HG03521 (cell line): ENCODE data around the gene CMKLR1.

Source experiments
- ATAC-seq: cut with Tn5 transposase; IDR thresholded peaks from one replicate; pipeline ENCODE4 v1.9.1; 2021; ENCODE audit warnings: mild to moderate bottlenecking, moderate library complexity; ENCODE audit not compliant: unreplicated experiment

Gene CMKLR1

DNA sequence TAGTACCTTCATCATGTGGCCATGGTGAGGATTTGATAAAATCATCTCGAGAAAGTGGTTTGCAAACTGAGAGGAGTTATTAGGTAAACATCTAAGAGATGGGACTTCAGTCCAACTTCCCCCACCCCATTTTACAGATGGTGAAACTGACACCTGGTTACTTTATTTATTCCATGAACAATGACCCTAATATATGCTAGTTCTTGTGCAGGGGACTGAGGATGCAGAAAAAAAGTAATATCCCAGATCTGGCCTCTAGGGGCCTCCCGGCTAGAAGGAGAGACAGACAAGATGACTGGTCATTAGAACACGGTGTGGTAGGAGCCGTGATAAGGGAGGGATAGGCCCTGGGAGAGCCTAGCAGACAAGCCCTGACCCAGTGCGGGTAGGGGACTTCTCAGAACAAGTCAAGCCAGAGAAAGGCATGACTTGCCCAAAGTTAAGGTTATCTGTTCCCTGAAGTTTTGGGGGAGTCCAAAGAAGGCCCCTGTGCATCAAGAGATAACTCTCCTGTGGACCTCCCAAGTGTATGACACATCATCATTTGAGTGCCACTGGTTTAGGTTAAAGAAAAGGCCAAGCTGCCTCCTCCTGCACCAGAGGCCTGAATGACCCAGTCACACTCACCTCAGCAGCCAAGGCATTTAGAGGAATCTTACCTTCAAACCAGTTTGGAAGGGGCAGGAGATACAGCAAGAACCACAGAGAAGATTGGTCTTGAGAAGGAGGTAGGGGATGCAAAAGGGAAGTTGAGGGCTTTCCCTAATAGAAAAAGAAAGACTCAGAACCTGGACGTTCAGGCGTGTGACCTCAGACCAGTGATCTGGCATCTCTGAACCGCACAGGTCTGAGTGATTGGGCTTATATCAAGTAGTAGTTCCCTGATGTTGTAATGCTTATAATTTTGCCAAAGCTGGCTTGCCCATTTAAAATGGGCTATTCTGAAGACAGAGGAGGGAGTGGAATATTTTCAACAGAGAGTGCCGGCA, 1.6 kb downstream of the CMKLR1 start:
- ATAC-seq: no peak

GRCh38 chr12:108335349-108336119, 3.6 kb downstream of the CMKLR1 start:
- peak; percentile 61 for ATAC-seq

- ATAC-seq: no peak
Measured at GRCh38 chr12:108333898-108334699, 5.0 kb downstream of the CMKLR1 start.

DNA sequence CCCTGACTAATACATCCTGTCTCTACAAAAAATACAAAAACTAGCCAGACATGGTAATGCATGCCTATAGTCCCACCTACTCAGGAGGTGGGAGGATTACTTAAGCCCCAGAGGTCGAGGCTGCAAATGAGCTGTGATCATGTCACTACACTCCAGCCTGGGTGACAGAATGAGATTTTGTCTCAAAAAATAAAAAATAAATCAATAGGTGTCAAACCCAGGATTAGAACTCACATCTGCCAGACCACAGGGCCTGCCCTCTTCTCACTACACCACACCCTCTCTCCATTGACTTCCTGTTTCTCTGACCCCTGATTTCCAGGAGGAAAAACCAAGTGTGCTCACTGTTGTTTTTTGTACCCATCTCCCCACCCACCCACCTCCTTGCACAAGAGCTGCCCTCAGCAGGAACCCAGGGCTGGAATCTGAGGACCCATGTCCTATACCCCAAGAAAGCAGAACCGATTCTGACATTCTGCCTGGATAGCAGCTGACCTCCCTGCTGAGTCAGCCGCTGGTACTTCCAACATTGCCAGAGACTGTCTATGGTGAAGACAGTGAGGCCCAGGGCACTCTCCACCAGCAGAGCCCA, 6.2 kb downstream of the CMKLR1 start:
- ATAC-seq: no peak

DNA sequence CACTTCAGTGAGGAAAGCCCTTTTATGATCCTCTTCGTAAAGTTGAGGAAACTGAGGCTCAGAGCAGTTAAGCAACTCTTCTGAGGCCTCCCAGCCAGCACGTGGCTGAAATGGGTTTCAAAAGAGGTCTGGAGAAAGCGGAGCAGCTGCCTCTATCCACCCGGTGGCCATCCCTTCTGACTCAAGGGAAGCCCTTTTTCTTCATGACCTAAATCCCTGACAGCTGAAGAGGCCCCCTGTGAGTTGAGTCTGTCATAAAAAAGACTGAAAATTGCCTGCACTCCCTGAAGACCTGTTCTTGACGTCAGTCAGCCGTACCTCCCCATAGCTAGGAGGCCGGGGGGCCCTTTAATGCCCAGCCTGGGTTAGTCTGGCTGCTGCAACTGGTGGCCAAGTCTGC, 10.7 kb downstream of the CMKLR1 start:
- no peak for ATAC-seq

- ATAC-seq: no peak
Measured at GRCh38 chr12:108327621-108328344, 11.3 kb downstream of the CMKLR1 start.

DNA sequence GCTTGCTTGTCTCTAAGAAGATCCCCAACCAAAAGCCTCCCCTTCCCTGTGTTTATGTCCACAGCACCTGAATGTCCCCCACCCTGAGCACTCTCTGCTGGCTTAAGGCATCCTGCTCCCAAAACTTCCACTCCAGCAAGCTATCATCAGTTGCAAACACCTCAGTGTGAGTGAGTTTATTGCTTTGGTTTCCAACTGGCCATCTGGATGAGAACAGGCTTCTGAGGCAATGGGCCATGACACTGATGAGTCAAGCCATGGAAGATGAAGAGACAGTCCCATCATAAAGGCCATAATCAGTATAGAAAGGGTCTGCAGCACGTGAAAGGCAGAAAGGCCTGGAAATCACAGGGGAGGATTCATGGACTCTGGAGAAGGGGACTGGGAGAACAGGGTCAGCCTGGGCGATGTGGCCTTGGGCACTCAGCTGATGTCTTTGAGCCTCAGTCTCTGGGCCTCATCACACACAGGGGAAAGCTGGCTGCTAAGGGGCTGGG, 12.8 kb downstream of the CMKLR1 start:
- ATAC-seq: no peak

- no peak for ATAC-seq
Measured at GRCh38 chr12:108325549-108325948, 13.6 kb downstream of the CMKLR1 start.

- no peak for ATAC-seq
Measured at GRCh38 chr12:108325018-108325358, 14.1 kb downstream of the CMKLR1 start.

DNA sequence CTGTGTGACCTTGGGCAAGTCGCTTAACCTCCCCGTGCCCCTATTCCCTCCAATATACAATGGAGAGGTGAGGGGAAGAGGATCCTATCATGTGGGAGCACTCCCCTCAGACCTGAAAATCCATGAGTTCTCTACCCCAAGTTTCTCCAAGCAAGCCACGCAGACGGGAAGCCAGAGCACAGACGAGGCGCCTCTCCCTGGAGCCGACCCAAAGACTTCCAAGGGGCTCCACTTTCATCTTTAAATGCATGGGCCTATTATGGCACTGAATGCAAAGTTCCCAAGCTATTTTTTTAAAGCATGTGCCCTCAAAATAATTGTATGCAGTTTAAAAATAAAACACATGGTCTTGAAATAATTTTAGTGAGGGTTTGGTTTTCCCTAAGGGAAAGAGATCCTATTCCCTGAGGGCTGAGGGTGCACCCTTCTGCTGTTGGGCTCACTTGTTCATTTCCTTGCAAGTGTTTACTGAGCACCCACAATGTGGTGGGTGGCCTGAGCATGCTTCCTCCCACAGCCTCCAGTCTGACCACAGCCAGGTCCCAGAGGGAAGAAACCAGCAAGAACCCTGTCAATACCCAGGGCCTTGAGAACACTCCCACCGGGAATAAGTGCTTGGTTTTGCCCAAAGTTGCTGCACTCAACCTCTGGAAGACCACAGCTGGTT, 14.6 kb downstream of the CMKLR1 start:
- no peak for ATAC-seq

GRCh38 chr12:108323581-108323980, 15.5 kb downstream of the CMKLR1 start:
- no peak for ATAC-seq

DNA sequence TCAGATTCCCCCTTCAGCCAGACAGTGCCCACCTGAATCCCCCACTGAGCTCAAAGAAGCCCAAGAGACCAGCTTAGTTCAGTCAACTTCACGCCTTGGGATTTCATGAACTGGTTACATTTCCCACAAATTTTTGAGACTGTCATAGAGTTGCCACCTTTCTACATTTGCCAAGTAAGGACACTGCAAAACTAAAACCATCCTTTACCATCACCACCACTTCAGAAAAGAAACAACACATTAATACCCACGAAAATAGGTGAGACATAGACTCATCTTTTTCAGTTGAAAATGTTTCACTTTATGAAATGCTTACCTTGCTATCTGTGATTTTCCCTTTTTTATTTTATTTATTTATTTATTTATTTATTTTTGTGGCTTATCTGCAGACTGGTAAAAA, 16.1 kb downstream of the CMKLR1 start:
- ATAC-seq: no peak

GRCh38 chr12:108321688-108322087, 17.4 kb downstream of the CMKLR1 start:
- ATAC-seq: no peak

- ATAC-seq: no peak
Measured at GRCh38 chr12:108320507-108321293, 18.4 kb downstream of the CMKLR1 start.

- ATAC-seq: no peak
Measured at GRCh38 chr12:108319277-108320234, 19.6 kb downstream of the CMKLR1 start.

DNA sequence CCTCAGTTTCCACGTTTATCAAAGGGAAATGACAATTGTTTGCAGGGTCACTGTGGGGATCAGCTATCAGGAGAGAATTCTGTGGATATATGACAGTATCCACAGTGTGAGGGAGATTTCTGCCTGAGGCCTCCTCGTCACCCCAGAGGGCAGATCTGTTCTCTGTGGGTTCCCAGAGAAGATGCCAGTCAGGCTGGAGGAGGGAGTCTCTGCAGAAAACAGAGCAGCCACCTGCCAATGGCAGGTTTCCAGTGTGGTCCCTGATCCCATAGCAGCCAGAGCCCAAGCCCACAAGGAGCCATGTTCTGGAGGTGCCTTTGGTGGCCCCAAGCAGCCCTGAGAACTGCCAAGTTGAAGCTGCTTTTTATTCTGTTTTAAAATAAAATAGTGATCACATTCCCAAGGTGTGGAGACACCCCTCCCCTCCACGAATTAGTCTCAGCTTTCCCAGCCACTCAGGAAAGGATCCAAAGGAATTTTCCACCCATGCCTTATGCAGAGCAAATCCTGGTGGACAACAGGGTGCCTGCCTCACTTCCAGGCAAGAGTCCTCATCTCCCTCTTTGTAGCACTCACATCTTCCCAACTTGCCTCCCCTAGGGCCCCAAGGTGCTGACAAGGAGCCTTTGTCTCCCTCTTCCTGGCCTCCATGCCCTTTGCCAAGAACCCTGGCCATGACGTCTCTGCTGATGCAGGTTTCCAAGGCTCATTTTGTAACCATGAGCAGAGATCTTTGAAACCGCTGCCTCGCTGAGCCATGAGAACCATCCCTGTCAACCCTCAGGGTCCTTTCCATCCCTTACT, 20.4 kb downstream of the CMKLR1 start:
- no peak for ATAC-seq
